Esophagus (tissue), 2 donors: ENCODE results near the gene ACTR1A. TPM values are rescaled to one million over a fixed set of nuclear protein-coding genes. Genes with fewer than 3 reads are reported as not detected.

Experiments used
- H3K27ac ChIP-seq, 2 donors: one replicate each; pipeline ENCODE4 v1.5.1; 2013; ENCODE audit warnings: low read depth in 2 of 2, mild to moderate bottlenecking in 2 of 2, inconsistent platforms in 1 of 2, low read length in 1 of 2, moderate library complexity in 1 of 2
- H3K27me3 ChIP-seq, 2 donors: one replicate each; pipeline ENCODE4 v1.6.1; 2013; ENCODE audit warnings: low read length in 2 of 2, control low read depth in 1 of 2, mild to moderate bottlenecking in 1 of 2; ENCODE audit not compliant: insufficient read depth in 2 of 2, control insufficient read depth in 1 of 2
- H3K36me3 ChIP-seq, 2 donors: one replicate each; pipeline ENCODE4 v1.6.1; 2013; ENCODE audit warnings: low read length in 1 of 2; ENCODE audit not compliant: control insufficient read depth in 2 of 2, insufficient read depth in 2 of 2
- H3K4me1 ChIP-seq, 2 donors: one replicate each; pipeline ENCODE4 v1.6.1; 2013; ENCODE audit warnings: low read length in 1 of 2; ENCODE audit not compliant: control insufficient read depth in 2 of 2, insufficient read depth in 2 of 2
- H3K4me3 ChIP-seq, 2 donors: one replicate each; pipeline ENCODE4 v1.5.1; 2013; ENCODE audit warnings: low read length in 2 of 2, mild to moderate bottlenecking in 2 of 2, low read depth in 1 of 2, moderate library complexity in 1 of 2
- H3K9me3 ChIP-seq, 2 donors: one replicate each; pipeline ENCODE4 v1.6.1; 2013; ENCODE audit warnings: mild to moderate bottlenecking in 2 of 2, low read depth in 1 of 2, low read length in 1 of 2, moderate library complexity in 1 of 2; ENCODE audit not compliant: control insufficient read depth in 2 of 2, insufficient read depth in 1 of 2
- WGBS, 2 donors: extraction: QIAGEN DNeasy Blood & Tissue Kit; methylation state at CpG; one replicate each; pipeline ENCODE4 v1.1.7; 2013; 5-methylcytosine and 5-hydroxymethylcytosine counted together
- polyA plus RNA-seq, 2 donors: library from polyadenylated mRNA; stranded (reverse); fragments of 200-250 nt; gene quantifications; one replicate each; pipeline ENCODE4 v1.2.3, GENCODE V29; 2013
- donor health status: healthy with polysubstance abuse.
- donor health status: Bipolar disorder and iron deficiency.

The ACTR1A gene
- polyA plus RNA-seq, 2 donors, result 56.1 to 60.3 TPM

GRCh38 chr10:102519246-102519825, 16.8 kb upstream of the ACTR1A start:
- Histone ChIP-seq H3K27ac (no peak overlapping the region), H3K4me1 (no peaks in the 10 kb centered on the region), H3K27me3 (no peaks in the 10 kb centered on the region), H3K4me3 (no peak overlapping the region), H3K9me3 (no peaks in the 10 kb centered on the region), H3K36me3 (peaks cover 3 to 9% of the 10 kb centered on the region in 2 donors)
- WGBS, 2 donors, result 92 to 95% methylated on average over 12 of the region's 12 CpGs

- no peak overlapping the region for H3K4me3 ChIP-seq
- 82 to 87% methylated on average over 3 of the region's 3 CpGs for WGBS, 2 donors
- no peak overlapping the region for H3K27ac ChIP-seq
- H3K4me1 ChIP-seq, result no peaks in the 10 kb centered on the region
- no peaks in the 10 kb centered on the region for H3K27me3 ChIP-seq
- peaks cover 3 to 7% of the 10 kb centered on the region in 2 donors for H3K36me3 ChIP-seq
- no peaks in the 10 kb centered on the region for H3K9me3 ChIP-seq
Measured at GRCh38 chr10:102517553-102517952, 15.0 kb upstream of the ACTR1A start.

GRCh38 chr10:102515724-102516123, 13.2 kb upstream of the ACTR1A start:
- Histone ChIP-seq H3K4me1 (no peaks in the 10 kb centered on the region), H3K27ac (no peak overlapping the region), H3K9me3 (no peaks in the 10 kb centered on the region), H3K36me3 (peaks cover 6 to 10% of the 10 kb centered on the region in 2 donors), H3K4me3 (no peak overlapping the region), H3K27me3 (no peaks in the 10 kb centered on the region)
- 96 to 97% methylated on average over 3 of the region's 3 CpGs for WGBS, 2 donors

- H3K4me3 ChIP-seq, result no peak overlapping the region
Measured at GRCh38 chr10:102514487-102515311, 12.2 kb upstream of the ACTR1A start.

GRCh38 chr10:102511583-102512274, 9.2 kb upstream of the ACTR1A start:
- Histone ChIP-seq H3K27me3 (no peaks in the 10 kb centered on the region), H3K27ac (no peak overlapping the region), H3K36me3 (peaks cover 6 to 10% of the 10 kb centered on the region in 2 donors), H3K4me3 (no peak overlapping the region), H3K4me1 (peaks cover 0 to 4% of the 10 kb centered on the region in 2 donors), H3K9me3 (no peaks in the 10 kb centered on the region)
- 83 to 87% methylated on average over 6 of the region's 6 CpGs for WGBS, 2 donors

More at GRCh38 chr10:102514487-102515311, 12.2 kb upstream of the ACTR1A start:
- Histone ChIP-seq H3K27ac (no peak overlapping the region), H3K27me3 (no peaks in the 10 kb centered on the region), H3K9me3 (no peaks in the 10 kb centered on the region), H3K36me3 (peaks cover 6 to 10% of the 10 kb centered on the region in 2 donors), H3K4me1 (no peaks in the 10 kb centered on the region)
- 84 to 88% methylated on average over 12 of the region's 12 CpGs for WGBS, 2 donors

GRCh38 chr10:102509387-102509786, 6.9 kb upstream of the ACTR1A start:
- no peaks in the 10 kb centered on the region for H3K9me3 ChIP-seq
- H3K27me3 ChIP-seq, result no peaks in the 10 kb centered on the region
- H3K36me3 ChIP-seq, result peaks cover 3 to 5% of the 10 kb centered on the region in 2 donors
- H3K4me3 ChIP-seq, result no peak overlapping the region
- WGBS, 2 donors, result 45 to 46% methylated on average over 2 of the region's 2 CpGs
- H3K27ac ChIP-seq, result peak overlapping the region; percentile 42 to 54
- peaks cover 2 to 8% of the 10 kb centered on the region in 2 donors for H3K4me1 ChIP-seq

GRCh38 chr10:102508506-102508905, 6.0 kb upstream of the ACTR1A start:
- H3K36me3 ChIP-seq, result peaks cover 3 to 5% of the 10 kb centered on the region in 2 donors
- no peak overlapping the region for H3K4me3 ChIP-seq
- H3K9me3 ChIP-seq, result no peaks in the 10 kb centered on the region
- WGBS, 2 donors, result 86 to 88% methylated on average over 1 of the region's 1 CpG
- H3K27ac ChIP-seq, result peak overlapping the region in 1 of 2 donors; percentile 15
- peaks cover 2 to 8% of the 10 kb centered on the region in 2 donors for H3K4me1 ChIP-seq
- H3K27me3 ChIP-seq, result no peaks in the 10 kb centered on the region

- Histone ChIP-seq H3K36me3 (peaks cover 3% of the 10 kb centered on the region in 2 donors), H3K4me3 (no peak overlapping the region), H3K27me3 (no peaks in the 10 kb centered on the region), H3K4me1 (peaks cover 2 to 8% of the 10 kb centered on the region in 2 donors), H3K9me3 (no peaks in the 10 kb centered on the region), H3K27ac (no peak overlapping the region)
- WGBS, 2 donors, result 44 to 63% methylated on average over 3 of the region's 3 CpGs
Measured at GRCh38 chr10:102507521-102507920, 5.0 kb upstream of the ACTR1A start.

GRCh38 chr10:102505462-102506115, 3.1 kb upstream of the ACTR1A start:
- Histone ChIP-seq H3K27ac (no peak overlapping the region), H3K36me3 (no peaks in the 10 kb centered on the region), H3K27me3 (no peaks in the 10 kb centered on the region), H3K4me3 (no peak overlapping the region), H3K4me1 (peaks cover 2 to 8% of the 10 kb centered on the region in 2 donors), H3K9me3 (no peaks in the 10 kb centered on the region)
- WGBS, 2 donors, result 86% methylated on average over 10 of the region's 10 CpGs
